GM21423 (cell line): ENCODE measurements around the gene ATAD3C.
"Not testable (repeated sequence)": the region's sequence is repeated elsewhere in the genome, so short reads cannot be mapped to it uniquely, and the experiment has no call there.

Experiments used
- ATAC-seq: cut with Tn5 transposase; IDR thresholded peaks from one replicate; pipeline ENCODE4 v1.9.1; 2021; ENCODE audit warnings: mild to moderate bottlenecking, moderate library complexity; ENCODE audit not compliant: unreplicated experiment

ATAD3C gene

GRCh38 chr1:1440262-1441001 is 9.1 kb upstream of the ATAD3C start:
- ATAC-seq = no peak

DNA sequence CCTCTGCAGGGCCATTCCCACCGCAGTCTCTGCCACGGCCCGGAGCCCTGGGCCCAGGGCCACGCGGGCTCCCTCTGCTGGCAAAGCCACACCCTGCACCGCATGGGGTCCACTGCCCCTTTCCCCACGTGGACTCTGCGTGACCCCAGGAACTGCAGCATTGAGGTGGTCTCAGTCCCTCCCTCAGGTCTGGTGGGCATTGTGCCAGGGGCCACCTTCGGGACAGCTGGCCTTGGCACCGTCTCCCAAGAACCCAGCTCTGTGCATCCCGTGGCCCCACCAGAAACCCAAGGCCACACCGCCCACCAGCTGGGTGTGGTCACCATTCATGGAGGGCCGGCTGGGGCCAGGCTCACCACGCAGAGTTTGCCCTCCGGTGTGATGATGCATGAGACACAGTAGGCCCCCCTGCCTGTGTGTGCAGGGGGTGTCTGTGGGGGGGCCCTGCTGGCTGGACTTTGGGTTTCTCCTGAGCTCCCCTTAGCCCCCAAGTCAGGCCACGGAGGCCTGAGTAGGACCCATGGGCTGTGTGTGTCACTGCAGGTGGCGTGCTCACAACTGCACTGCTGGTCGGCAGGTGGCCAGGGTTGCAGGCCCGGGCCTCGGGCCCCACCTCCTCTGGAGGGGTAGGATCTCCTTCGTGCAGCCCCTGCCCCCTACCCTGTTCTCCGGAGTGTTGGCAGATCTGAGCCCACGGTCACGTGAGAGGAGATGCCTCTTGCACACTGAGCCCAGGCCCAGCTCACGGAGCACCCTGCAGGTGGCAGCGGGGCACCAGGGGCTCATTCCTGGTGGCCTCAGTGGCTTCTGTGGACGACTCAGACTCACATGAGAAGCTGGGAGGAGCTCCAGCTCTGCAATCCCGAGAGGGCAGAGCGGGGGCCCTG is 8.2 kb upstream of the ATAD3C start:
- ATAC-seq = no peak

- no peak for ATAC-seq
These were observed 7.3 kb upstream of the ATAD3C start for GRCh38 chr1:1442069-1442770.

- ATAC-seq = not testable (repeated sequence)
These were observed 2.9 kb upstream of the ATAD3C start for GRCh38 chr1:1446631-1447030.

GRCh38 chr1:1450616-1451015 is 1.1 kb downstream of the ATAD3C start:
- ATAC-seq = not testable (repeated sequence)

GRCh38 chr1:1451696-1452364 is 2.3 kb downstream of the ATAD3C start:
- no peak for ATAC-seq

GRCh38 chr1:1452365-1452739 is 2.9 kb downstream of the ATAD3C start:
- not testable (repeated sequence) for ATAC-seq

- ATAC-seq = no peak
These were observed 3.4 kb downstream of the ATAD3C start for GRCh38 chr1:1452882-1453281.

DNA sequence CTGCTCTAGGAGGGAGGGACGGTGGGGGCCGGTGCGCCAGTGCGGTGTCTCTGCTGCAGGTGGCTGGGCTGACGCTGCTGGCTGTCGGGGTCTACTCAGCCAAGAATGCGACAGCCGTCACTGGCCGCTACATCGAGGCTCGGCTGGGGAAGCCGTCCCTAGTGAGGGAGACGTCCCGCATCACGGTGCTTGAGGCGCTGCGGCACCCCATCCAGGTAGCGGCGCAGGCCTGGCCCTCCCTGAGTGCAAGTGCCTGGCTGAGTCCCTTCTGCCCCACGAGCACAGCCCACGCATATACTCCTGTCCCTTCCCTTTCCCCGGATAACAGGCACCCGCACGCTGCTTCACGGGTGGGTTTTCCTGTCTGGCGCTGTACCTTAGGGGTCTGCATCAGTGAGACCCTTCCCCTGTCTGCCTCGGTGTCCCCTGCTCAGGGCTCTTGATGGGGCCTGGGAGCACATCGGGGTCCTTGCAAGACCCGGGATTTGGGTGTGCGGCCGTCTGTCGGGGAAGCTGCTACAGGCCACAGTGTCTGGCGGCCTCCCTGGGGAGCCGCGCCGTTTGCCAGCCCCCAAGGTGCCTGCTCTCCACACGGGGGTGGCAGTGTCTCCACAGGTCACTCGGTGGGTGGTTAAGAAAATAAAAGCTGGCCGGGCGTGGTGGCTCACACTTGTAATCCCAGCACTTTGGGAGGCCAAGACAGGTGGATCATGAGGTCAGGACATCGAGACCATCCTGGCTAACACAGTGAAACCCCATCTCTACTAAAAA is 5.0 kb downstream of the ATAD3C start:
- ATAC-seq = not testable (repeated sequence)

GRCh38 chr1:1455366-1455884 is 5.9 kb downstream of the ATAD3C start:
- no peak for ATAC-seq

- ATAC-seq = not testable (repeated sequence)
These were observed 6.4 kb downstream of the ATAD3C start for GRCh38 chr1:1455934-1456333.

DNA sequence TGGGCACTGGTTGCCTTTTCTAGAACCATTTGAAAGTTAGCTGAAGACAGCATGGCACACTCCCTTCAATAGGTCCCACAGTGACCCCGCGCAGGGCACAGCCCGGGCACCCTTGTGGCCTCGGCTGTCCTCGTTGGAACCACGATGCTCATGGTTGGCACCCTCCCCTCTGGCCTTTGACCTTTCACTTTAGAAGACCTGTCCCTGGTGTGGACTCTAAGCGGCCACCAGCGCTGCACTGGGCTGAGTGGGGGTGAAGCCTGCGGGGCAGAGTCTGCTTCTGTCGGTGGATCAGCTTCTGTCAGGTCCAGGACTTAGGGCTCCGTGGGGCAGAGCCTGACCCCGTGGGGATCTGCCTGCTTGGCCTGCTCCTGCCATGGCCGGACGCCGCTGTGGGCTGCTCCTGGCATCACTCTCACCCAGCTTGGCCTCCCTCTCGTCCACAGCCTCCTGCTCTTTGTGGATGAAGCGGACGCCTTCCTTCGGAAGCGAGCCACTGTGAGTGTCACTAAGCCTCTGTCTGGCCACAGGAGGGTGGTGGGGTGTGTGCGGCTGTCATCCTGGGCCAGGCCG is 7.3 kb downstream of the ATAD3C start:
- not testable (repeated sequence) for ATAC-seq

GRCh38 chr1:1459156-1459555 is 9.7 kb downstream of the ATAD3C start:
- not testable (repeated sequence) for ATAC-seq

DNA sequence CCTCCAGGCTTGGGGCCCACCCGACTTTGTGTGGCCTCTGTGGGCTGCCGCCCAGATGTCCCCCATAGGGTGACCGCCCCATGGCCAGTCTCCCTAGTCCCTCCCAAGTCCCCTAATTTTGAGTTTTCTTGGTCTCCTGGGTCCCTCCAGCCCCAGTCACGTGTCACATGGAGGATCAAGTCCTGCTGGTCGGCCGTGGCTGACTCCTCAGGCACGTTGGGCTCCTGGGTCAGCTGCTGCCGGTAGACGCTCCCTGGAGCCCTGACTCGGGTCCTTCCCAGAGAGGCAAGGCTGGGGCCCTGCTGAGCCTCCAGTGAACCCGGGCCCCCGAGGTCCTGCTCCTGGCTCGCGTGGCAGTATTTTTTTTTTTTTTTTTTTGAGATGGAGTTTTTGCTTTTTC is 10.2 kb downstream of the ATAD3C start:
- not testable (repeated sequence) for ATAC-seq

DNA sequence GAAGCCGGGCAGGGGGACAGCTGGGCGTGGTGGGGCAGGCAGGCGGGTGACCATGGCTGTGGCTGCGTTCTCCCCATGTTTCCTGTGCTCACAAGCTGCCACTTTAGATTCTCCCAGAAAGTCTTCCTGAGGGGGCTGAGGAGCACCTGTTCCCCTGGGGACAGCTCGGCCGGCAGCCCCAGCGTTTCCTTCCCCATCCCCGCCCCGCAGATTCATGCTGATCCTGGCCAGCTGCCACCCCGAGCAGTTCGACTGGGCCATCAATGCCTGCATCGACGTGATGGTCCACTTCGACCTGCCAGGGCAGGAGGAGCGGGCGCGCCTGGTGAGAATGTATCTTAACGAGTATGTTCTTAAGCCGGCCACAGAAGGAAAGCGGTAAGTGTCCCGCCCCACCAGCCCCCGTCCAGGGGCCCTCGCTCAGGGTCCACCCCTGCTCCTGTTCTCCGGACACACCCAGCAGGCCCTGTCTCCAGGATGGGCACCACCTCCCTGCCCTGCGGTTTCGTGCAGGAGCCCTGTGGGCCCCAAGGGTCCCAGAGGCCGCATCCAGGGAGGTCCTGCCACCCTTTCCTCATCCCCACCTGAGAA is 11.1 kb downstream of the ATAD3C start:
- no peak for ATAC-seq

GRCh38 chr1:1461721-1462317 is 12.3 kb downstream of the ATAD3C start:
- no peak for ATAC-seq

- ATAC-seq = no peak
These were observed 13.0 kb downstream of the ATAD3C start for GRCh38 chr1:1462318-1462966.

- ATAC-seq = no peak
These were observed 13.8 kb downstream of the ATAD3C start for GRCh38 chr1:1463312-1463711.
